GM23338 (cell line): ENCODE measurements around the gene MIB2. TPM values are rescaled to one million over a fixed set of nuclear protein-coding genes. Genes with fewer than 3 reads are reported as not detected.

Experiments used
- ATAC-seq: fragments of 200-7000 bp; cut with Tn5 transposase; 3 replicates; pipeline ENCODE4 v1.9.1; 2020
- DNase-seq: peaks from one replicate; pipeline ENCODE4 v3.0.0-alpha.2; 2015; ENCODE audit warnings: low spot score
- H2AFZ ChIP-seq: fragments of 200-600 bp; sonication (generic); 2 replicates; pipeline ENCODE4 v1.8.0; 2016; ENCODE audit warnings: antibody characterized with exemption, mild to moderate bottlenecking, moderate library complexity
- H3F3A ChIP-seq: fragments of 200-600 bp; sonication (generic); replicated peaks from 2 replicates; pipeline ENCODE4 v1.8.0; 2017; ENCODE audit warnings: antibody characterized with exemption, mixed run types, low read depth
- H3K27ac ChIP-seq: fragments of 200-600 bp; sonication (generic); 2 replicates; pipeline ENCODE4 v1.6.1; 2016; ENCODE audit warnings: low read depth
- H3K27me3 ChIP-seq: fragments of 200-600 bp; sonication (generic); 2 replicates; pipeline ENCODE4 v1.8.0; 2016; ENCODE audit warnings: mild to moderate bottlenecking, mixed run types, moderate library complexity; ENCODE audit not compliant: insufficient read depth
- H3K36me3 ChIP-seq: fragments of 200-600 bp; sonication (generic); 2 replicates; pipeline ENCODE4 v1.8.0; 2016; ENCODE audit warnings: mild to moderate bottlenecking; ENCODE audit not compliant: insufficient read depth
- H3K4me1 ChIP-seq: fragments of 200-600 bp; sonication (generic); 2 replicates; pipeline ENCODE4 v1.8.0; 2016; ENCODE audit warnings: mild to moderate bottlenecking, moderate library complexity; ENCODE audit not compliant: insufficient read depth
- H3K4me2 ChIP-seq: fragments of 200-600 bp; sonication (generic); 2 replicates; pipeline ENCODE4 v1.7.1; 2017; ENCODE audit warnings: mixed run types
- H3K4me3 ChIP-seq: fragments of 200-600 bp; sonication (generic); 2 replicates; pipeline ENCODE4 v1.6.1; 2016; ENCODE audit warnings: mixed run types
- H3K79me2 ChIP-seq: fragments of 200-600 bp; sonication (generic); replicated peaks from 2 replicates; pipeline ENCODE4 v1.8.0; 2017; ENCODE audit warnings: mild to moderate bottlenecking; ENCODE audit not compliant: insufficient read depth
- H3K9me2 ChIP-seq: fragments of 200-600 bp; sonication (generic); 2 replicates; pipeline ENCODE4 v1.8.0; 2017; ENCODE audit not compliant: insufficient read depth
- H4K20me1 ChIP-seq: fragments of 200-600 bp; sonication (generic); replicated peaks from 2 replicates; pipeline ENCODE4 v1.8.0; 2017; ENCODE audit warnings: mild to moderate bottlenecking; ENCODE audit not compliant: insufficient read depth
- H3K27ac Mint-ChIP-seq: 2 replicates; pipeline ENCODE4 v1.8.0; 2020; ENCODE audit warnings: inconsistent platforms, mild to moderate bottlenecking, moderate library complexity, mixed read lengths
- H3K27me3 Mint-ChIP-seq: 3 replicates; pipeline ENCODE4 v1.8.0; 2022; ENCODE audit warnings: low read depth, mild to moderate bottlenecking, moderate library complexity, mixed read lengths, inconsistent platforms; ENCODE audit not compliant: insufficient read depth, poor library complexity
- H3K36me3 Mint-ChIP-seq: 3 replicates; pipeline ENCODE4 v1.8.0; 2021; ENCODE audit warnings: low read depth, mild to moderate bottlenecking, inconsistent platforms, moderate library complexity, mixed read lengths
- H3K4me1 Mint-ChIP-seq: 3 replicates; pipeline ENCODE4 v1.8.0; 2020; ENCODE audit warnings: mild to moderate bottlenecking, inconsistent platforms, mixed read lengths
- H3K4me3 Mint-ChIP-seq: 3 replicates; pipeline ENCODE4 v1.8.0; 2021; ENCODE audit warnings: moderate library complexity, mild to moderate bottlenecking, inconsistent platforms, mixed read lengths
- H3K9me3 Mint-ChIP-seq: 3 replicates; pipeline ENCODE4 v1.8.0; 2020; ENCODE audit warnings: moderate library complexity, mild to moderate bottlenecking, inconsistent platforms, mixed read lengths
- CREB1 ChIP-seq: fragments of 250-450 bp; sonication (Bioruptor Pico); IDR thresholded peaks from 2 replicates; pipeline ENCODE4 v1.5.0; 2020; ENCODE audit warnings: low read depth, mild to moderate bottlenecking, moderate library complexity
- EZH2 ChIP-seq: fragments of 200-600 bp; sonication (generic); IDR thresholded peaks from one replicate; pipeline ENCODE4 v1.8.0; 2017; ENCODE audit warnings: antibody characterized with exemption, mild to moderate bottlenecking, low read depth; ENCODE audit not compliant: unreplicated experiment
- EZH2phosphoT487 ChIP-seq: fragments of 200-600 bp; sonication (generic); IDR thresholded peaks from one replicate; pipeline ENCODE4 v1.8.1; 2018; ENCODE audit warnings: antibody characterized with exemption; ENCODE audit not compliant: unreplicated experiment
- JUNB ChIP-seq: IDR thresholded peaks from one replicate; pipeline ENCODE4 v1.6.1; 2016; ENCODE audit warnings: antibody characterized with exemption; ENCODE audit not compliant: unreplicated experiment
- STAT1 ChIP-seq: IDR thresholded peaks from one replicate; pipeline ENCODE4 v1.6.1; 2016; ENCODE audit warnings: antibody characterized with exemption; ENCODE audit not compliant: unreplicated experiment
- polyA plus RNA-seq: library from polyadenylated mRNA; unstranded; fragments of >200 nt; fragmentation: Nextera tagmentation; extraction: Ambion mirVana; gene quantifications from 2 replicates; pipeline ENCODE4 v1.2.1, GENCODE V29; 2016
- total RNA-seq: library from RNA; depleted of rRNA; stranded (reverse); fragments of >200 nt; shearing (Covaris generic); gene quantifications from 2 replicates; pipeline ENCODE4 v1.2.3, GENCODE V29; 2014
- TF ChIP-seq, protein P1 (sequence below): fragments of 250-450 bp; sonication (Bioruptor Pico); IDR thresholded peaks from 2 replicates; pipeline ENCODE4 v1.5.0; 2020; ENCODE audit warnings: mild to moderate bottlenecking, moderate library complexity
- TF ChIP-seq, protein P2 (sequence below): IDR thresholded peaks from one replicate; pipeline ENCODE4 v1.6.1; 2018; ENCODE audit warnings: antibody characterized with exemption; ENCODE audit not compliant: unreplicated experiment

Gene MIB2
- total and polyA plus RNA-seq, 2 experiments from 2014 or later, result 82.6 to 104 TPM

DNA sequence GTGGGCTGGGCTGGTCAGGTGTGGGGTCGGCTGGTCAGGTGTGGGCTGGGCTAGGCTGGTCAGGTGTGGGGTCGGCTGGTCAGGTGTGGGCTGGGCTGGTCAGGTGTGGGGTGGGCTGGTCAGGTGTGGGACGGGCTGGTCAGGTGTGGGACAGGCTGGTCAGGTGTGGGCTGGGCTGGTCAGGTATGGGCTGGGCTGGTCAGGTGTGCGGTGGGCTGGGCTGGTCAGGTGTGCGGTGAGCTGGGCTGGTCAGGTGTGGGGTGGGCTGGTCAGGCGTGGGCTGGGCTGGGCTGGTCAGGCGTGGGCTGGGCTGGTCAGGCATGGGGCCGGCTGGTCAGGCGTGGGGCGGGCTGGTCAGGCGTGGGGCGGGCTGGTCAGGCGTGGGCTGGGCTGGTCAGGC lies 9.1 kb upstream of the MIB2 start:
- 0 out of 2 replicates have a peak, but pooled peaks cover 8% of the 10 kb centered on the region for H3F3A ChIP-seq
- no peaks in the 10 kb centered on the region for H4K20me1 ChIP-seq
- no peak for DNase-seq
- H3K9me2 ChIP-seq, result no peaks in the 10 kb centered on the region
- Mint-ChIP-seq H3K4me3 (no peak overlapping the region), H3K27me3 (peaks cover 24% of the 10 kb centered on the region), H3K9me3 (no peaks in the 10 kb centered on the region), H3K27ac (no peak overlapping the region), H3K36me3 (no peaks in the 10 kb centered on the region), H3K4me1 (peaks cover 7% of the 10 kb centered on the region)
- peaks cover 6% of the 10 kb centered on the region; the same call in 1 of the 2 replicates for H3K27me3 ChIP-seq
- H3K4me3 ChIP-seq, result no peak overlapping the region
- H3K27ac ChIP-seq, result no peak overlapping the region
- no peaks in the 10 kb centered on the region for H3K36me3 ChIP-seq
- no peaks in the 10 kb centered on the region for H3K4me1 ChIP-seq
- H3K4me2 ChIP-seq, result no peak overlapping the region
- ATAC-seq, result no peak
- no peaks in the 10 kb centered on the region for H3K79me2 ChIP-seq
- TF ChIP-seq EZH2, result no peak
- TF ChIP-seq JUNB, result no peak
- TF ChIP-seq, protein P1, sequence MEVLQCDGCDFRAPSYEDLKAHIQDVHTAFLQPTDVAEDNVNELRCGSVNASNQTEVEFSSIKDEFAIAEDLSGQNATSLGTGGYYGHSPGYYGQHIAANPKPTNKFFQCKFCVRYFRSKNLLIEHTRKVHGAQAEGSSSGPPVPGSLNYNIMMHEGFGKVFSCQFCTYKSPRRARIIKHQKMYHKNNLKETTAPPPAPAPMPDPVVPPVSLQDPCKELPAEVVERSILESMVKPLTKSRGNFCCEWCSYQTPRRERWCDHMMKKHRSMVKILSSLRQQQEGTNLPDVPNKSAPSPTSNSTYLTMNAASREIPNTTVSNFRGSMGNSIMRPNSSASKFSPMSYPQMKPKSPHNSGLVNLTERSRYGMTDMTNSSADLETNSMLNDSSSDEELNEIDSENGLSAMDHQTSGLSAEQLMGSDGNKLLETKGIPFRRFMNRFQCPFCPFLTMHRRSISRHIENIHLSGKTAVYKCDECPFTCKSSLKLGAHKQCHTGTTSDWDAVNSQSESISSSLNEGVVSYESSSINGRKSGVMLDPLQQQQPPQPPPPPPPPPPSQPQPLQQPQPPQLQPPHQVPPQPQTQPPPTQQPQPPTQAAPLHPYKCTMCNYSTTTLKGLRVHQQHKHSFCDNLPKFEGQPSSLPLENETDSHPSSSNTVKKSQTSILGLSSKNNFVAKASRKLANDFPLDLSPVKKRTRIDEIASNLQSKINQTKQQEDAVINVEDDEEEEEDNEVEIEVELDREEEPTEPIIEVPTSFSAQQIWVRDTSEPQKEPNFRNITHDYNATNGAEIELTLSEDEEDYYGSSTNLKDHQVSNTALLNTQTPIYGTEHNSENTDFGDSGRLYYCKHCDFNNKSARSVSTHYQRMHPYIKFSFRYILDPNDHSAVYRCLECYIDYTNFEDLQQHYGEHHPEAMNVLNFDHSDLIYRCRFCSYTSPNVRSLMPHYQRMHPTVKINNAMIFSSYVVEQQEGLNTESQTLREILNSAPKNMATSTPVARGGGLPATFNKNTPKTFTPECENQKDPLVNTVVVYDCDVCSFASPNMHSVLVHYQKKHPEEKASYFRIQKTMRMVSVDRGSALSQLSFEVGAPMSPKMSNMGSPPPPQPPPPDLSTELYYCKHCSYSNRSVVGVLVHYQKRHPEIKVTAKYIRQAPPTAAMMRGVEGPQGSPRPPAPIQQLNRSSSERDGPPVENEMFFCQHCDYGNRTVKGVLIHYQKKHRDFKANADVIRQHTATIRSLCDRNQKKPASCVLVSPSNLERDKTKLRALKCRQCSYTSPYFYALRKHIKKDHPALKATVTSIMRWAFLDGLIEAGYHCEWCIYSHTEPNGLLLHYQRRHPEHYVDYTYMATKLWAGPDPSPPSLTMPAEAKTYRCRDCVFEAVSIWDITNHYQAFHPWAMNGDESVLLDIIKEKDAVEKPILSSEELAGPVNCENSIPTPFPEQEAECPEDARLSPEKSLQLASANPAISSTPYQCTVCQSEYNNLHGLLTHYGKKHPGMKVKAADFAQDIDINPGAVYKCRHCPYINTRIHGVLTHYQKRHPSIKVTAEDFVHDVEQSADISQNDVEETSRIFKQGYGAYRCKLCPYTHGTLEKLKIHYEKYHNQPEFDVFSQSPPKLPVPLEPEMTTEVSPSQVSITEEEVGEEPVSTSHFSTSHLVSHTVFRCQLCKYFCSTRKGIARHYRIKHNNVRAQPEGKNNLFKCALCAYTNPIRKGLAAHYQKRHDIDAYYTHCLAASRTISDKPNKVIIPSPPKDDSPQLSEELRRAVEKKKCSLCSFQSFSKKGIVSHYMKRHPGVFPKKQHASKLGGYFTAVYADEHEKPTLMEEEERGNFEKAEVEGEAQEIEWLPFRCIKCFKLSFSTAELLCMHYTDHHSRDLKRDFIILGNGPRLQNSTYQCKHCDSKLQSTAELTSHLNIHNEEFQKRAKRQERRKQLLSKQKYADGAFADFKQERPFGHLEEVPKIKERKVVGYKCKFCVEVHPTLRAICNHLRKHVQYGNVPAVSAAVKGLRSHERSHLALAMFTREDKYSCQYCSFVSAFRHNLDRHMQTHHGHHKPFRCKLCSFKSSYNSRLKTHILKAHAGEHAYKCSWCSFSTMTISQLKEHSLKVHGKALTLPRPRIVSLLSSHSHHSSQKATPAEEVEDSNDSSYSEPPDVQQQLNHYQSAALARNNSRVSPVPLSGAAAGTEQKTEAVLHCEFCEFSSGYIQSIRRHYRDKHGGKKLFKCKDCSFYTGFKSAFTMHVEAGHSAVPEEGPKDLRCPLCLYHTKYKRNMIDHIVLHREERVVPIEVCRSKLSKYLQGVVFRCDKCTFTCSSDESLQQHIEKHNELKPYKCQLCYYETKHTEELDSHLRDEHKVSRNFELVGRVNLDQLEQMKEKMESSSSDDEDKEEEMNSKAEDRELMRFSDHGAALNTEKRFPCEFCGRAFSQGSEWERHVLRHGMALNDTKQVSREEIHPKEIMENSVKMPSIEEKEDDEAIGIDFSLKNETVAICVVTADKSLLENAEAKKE (CRISPR knock-in tag), result no peak
- no peak for TF ChIP-seq STAT1
- no peak for TF ChIP-seq EZH2phosphoT487
- TF ChIP-seq, protein P2, sequence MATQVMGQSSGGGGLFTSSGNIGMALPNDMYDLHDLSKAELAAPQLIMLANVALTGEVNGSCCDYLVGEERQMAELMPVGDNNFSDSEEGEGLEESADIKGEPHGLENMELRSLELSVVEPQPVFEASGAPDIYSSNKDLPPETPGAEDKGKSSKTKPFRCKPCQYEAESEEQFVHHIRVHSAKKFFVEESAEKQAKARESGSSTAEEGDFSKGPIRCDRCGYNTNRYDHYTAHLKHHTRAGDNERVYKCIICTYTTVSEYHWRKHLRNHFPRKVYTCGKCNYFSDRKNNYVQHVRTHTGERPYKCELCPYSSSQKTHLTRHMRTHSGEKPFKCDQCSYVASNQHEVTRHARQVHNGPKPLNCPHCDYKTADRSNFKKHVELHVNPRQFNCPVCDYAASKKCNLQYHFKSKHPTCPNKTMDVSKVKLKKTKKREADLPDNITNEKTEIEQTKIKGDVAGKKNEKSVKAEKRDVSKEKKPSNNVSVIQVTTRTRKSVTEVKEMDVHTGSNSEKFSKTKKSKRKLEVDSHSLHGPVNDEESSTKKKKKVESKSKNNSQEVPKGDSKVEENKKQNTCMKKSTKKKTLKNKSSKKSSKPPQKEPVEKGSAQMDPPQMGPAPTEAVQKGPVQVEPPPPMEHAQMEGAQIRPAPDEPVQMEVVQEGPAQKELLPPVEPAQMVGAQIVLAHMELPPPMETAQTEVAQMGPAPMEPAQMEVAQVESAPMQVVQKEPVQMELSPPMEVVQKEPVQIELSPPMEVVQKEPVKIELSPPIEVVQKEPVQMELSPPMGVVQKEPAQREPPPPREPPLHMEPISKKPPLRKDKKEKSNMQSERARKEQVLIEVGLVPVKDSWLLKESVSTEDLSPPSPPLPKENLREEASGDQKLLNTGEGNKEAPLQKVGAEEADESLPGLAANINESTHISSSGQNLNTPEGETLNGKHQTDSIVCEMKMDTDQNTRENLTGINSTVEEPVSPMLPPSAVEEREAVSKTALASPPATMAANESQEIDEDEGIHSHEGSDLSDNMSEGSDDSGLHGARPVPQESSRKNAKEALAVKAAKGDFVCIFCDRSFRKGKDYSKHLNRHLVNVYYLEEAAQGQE, result no peak
- no peak for TF ChIP-seq CREB1
- H2AFZ ChIP-seq, result no peak overlapping the region
